Testis (tissue), 3 donors: ENCODE results near the gene SLAMF1. TPM values are rescaled to one million over a fixed set of nuclear protein-coding genes. Genes with fewer than 3 reads are reported as not detected.

Source experiments
- DNase-seq: peaks from one replicate; pipeline ENCODE4 v3.0.0-alpha.2; 2019
- H3K27ac ChIP-seq, 2 donors: fragments of 200-600 bp; sonication (generic); one replicate each; pipeline ENCODE4 v1.5.1; 2019
- H3K27me3 ChIP-seq: fragments of 200-600 bp; sonication (generic); one replicate; pipeline ENCODE4 v1.5.1; 2019
- H3K36me3 ChIP-seq: fragments of 200-600 bp; sonication (generic); one replicate; pipeline ENCODE4 v1.5.1; 2017; ENCODE audit warnings: low read depth; ENCODE audit errors: missing control alignments
- H3K4me1 ChIP-seq: fragments of 200-600 bp; sonication (generic); one replicate; pipeline ENCODE4 v1.5.1; 2019
- H3K4me3 ChIP-seq, 2 donors: fragments of 200-600 bp; sonication (generic); one replicate each; pipeline ENCODE4 v1.5.1; 2017 to 2019
- H3K9me3 ChIP-seq: fragments of 200-600 bp; sonication (generic); one replicate; pipeline ENCODE4 v1.5.1; 2017
- CTCF ChIP-seq, 3 experiments: fragments of 450-650 bp in 2 of 3; fragments of 200-600 bp in 1 of 3; sonication (generic) in 1 of 3; IDR thresholded peaks; one replicate each; pipeline ENCODE4 v1.5.1; 2016 to 2019; ENCODE audit warnings: antibody characterized with exemption in 3 of 3, mild to moderate bottlenecking in 2 of 3, moderate library complexity in 1 of 3
- POLR2A ChIP-seq: fragments of 450-650 bp; IDR thresholded peaks from one replicate; pipeline ENCODE4 v1.6.1; 2017; ENCODE audit warnings: antibody characterized with exemption, mild to moderate bottlenecking, moderate library complexity
- WGBS, 2 donors: methylation state at CpG; one replicate each; pipeline ENCODE4 v1.1.5; 2018; 5-methylcytosine and 5-hydroxymethylcytosine counted together
- intact Hi-C: fragments of 100-400 bp; cut with DNase I; formaldehyde crosslinking; loops from one replicate; pipeline ENCODE4 v1.15.1; 2023; ENCODE audit warnings: low total_unique reads
- polyA plus RNA-seq: library from polyadenylated mRNA; stranded (reverse); fragments of 350-450 nt; fragmentation: Illumina TruSeq; extraction: RNeasy Lipid Tissue Mini Kit (QIAGEN cat#74804); gene quantifications from one replicate; pipeline ENCODE4 v1.2.3, GENCODE V29; 2014; ENCODE audit warnings: low read depth, low replicate concordance; ENCODE audit not compliant: insufficient read depth
- total RNA-seq, 2 donors: library from RNA; depleted of rRNA; stranded (reverse); fragments of >200 nt; gene quantifications; one replicate each; pipeline ENCODE4 v1.2.3, GENCODE V29; 2016

Gene SLAMF1
- total and polyA plus RNA-seq, 3 donors from 2014 or later, result 0.47 to 0.75 (median 0.50) TPM

- no peaks in the 10 kb centered on the region for H3K27me3 ChIP-seq
- TF ChIP-seq POLR2A (no peak), CTCF (IDR thresholded peaks at IDR 0.05) (no peak)
- H3K4me3 ChIP-seq, result no peak overlapping the region
- DNase-seq, result no peak
- no peaks in the 10 kb centered on the region for H3K4me1 ChIP-seq
- 84 to 89% methylated on average over 8 of the region's 8 CpGs for WGBS, 2 donors
- intact Hi-C loops, result no loop called here
- no peaks in the 10 kb centered on the region for H3K9me3 ChIP-seq
- H3K27ac ChIP-seq, result no peak overlapping the region
- H3K36me3 ChIP-seq, result no peaks in the 10 kb centered on the region
Measured at GRCh38 chr1:160641323-160642280, 5.2 kb downstream of the SLAMF1 start.

GRCh38 chr1:160640359-160641123 is 6.3 kb downstream of the SLAMF1 start:
- H3K9me3 ChIP-seq, result no peaks in the 10 kb centered on the region
- WGBS, 2 donors, result 92 to 97% methylated on average over 2 of the region's 2 CpGs
- intact Hi-C loops, result no loop called here
- no peak overlapping the region for H3K4me3 ChIP-seq
- H3K27me3 ChIP-seq, result no peaks in the 10 kb centered on the region
- TF ChIP-seq CTCF (IDR thresholded peaks at IDR 0.05) (no peak), POLR2A (no peak)
- no peak for DNase-seq
- no peaks in the 10 kb centered on the region for H3K36me3 ChIP-seq
- H3K4me1 ChIP-seq, result no peaks in the 10 kb centered on the region
- H3K27ac ChIP-seq, result no peak overlapping the region

- intact Hi-C loops, result no loop called here
- Histone ChIP-seq H3K36me3 (no peaks in the 10 kb centered on the region), H3K27ac (no peak overlapping the region), H3K4me3 (no peak overlapping the region), H3K27me3 (no peaks in the 10 kb centered on the region), H3K9me3 (no peaks in the 10 kb centered on the region), H3K4me1 (no peaks in the 10 kb centered on the region)
- WGBS, 2 donors, result 31 to 46% methylated on average over 3 of the region's 3 CpGs
- no peak for DNase-seq
- TF ChIP-seq CTCF (IDR thresholded peaks at IDR 0.05), result no peak
- no peak for TF ChIP-seq POLR2A
Measured at GRCh38 chr1:160639652-160640051, 7.2 kb downstream of the SLAMF1 start.

GRCh38 chr1:160638926-160639325 is 7.9 kb downstream of the SLAMF1 start:
- Histone ChIP-seq H3K4me3 (no peak overlapping the region), H3K27ac (no peak overlapping the region), H3K36me3 (no peaks in the 10 kb centered on the region), H3K27me3 (no peaks in the 10 kb centered on the region), H3K4me1 (no peaks in the 10 kb centered on the region), H3K9me3 (no peaks in the 10 kb centered on the region)
- intact Hi-C loops, result no loop called here
- WGBS, 2 donors, result 79 to 82% methylated on average over 6 of the region's 6 CpGs
- no peak for TF ChIP-seq POLR2A
- no peak for TF ChIP-seq CTCF (IDR thresholded peaks at IDR 0.05)
- DNase-seq, result no peak
